Measurements from ENCODE around the gene SCAMP2.

DNA sequence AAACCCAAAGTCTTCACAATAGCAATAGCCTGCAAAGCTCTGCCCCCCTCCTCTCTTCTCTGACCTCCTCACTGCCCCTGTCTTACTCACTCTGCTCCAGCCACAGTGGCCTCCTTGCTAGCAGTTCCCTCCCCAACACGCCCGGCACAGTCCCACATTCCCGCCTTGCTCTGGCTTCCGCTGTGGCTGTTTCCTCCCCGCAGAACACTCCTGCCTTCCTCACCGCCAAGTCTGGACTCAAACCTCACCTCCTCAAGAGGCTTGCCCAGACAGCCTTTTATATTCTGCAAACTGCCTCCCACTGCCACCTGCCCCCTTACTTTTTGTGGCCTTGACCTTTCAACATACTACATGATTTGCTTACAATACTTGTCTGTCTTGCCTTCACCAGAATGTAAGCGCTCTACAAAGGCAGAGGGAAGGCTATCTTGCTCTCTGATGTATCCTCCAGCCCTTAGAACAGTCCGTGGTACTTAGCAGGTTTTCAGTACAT is 16.3 kb upstream of the SCAMP2 start:
- TF ChIP-seq, protein P1, sequence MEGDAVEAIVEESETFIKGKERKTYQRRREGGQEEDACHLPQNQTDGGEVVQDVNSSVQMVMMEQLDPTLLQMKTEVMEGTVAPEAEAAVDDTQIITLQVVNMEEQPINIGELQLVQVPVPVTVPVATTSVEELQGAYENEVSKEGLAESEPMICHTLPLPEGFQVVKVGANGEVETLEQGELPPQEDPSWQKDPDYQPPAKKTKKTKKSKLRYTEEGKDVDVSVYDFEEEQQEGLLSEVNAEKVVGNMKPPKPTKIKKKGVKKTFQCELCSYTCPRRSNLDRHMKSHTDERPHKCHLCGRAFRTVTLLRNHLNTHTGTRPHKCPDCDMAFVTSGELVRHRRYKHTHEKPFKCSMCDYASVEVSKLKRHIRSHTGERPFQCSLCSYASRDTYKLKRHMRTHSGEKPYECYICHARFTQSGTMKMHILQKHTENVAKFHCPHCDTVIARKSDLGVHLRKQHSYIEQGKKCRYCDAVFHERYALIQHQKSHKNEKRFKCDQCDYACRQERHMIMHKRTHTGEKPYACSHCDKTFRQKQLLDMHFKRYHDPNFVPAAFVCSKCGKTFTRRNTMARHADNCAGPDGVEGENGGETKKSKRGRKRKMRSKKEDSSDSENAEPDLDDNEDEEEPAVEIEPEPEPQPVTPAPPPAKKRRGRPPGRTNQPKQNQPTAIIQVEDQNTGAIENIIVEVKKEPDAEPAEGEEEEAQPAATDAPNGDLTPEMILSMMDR (conservative IDR thresholded peaks at IDR 0.05): no peak
- no peak for TF ChIP-seq ZFX (IDR thresholded peaks at IDR 0.05)
